SH-SY5Y (cell line): Measurements from ENCODE around the gene ENO2.

ENCODE experiments used
- GATA2 ChIP-seq: IDR thresholded peaks from 2 replicates; pipeline ENCODE4 v1.6.1; 2011; ENCODE audit warnings: mild to moderate bottlenecking, low read depth, low read length
- GATA3 ChIP-seq: IDR thresholded peaks from 2 replicates; pipeline ENCODE4 v1.6.1; 2011; ENCODE audit warnings: low read depth, mild to moderate bottlenecking, low read length, moderate library complexity

The ENO2 gene

GRCh38 chr12:6905414-6906040 lies 8.9 kb upstream of the ENO2 start:
- TF ChIP-seq GATA3 = no peak
- no peak for TF ChIP-seq GATA2

- TF ChIP-seq GATA3 (no peak), GATA2 (no peak)
Measured at GRCh38 chr12:6909421-6910145, 4.8 kb upstream of the ENO2 start.

- TF ChIP-seq GATA3 = no peak
Measured at GRCh38 chr12:6912164-6912935, 2.0 kb upstream of the ENO2 start.

GRCh38 chr12:6914947-6915788 lies 788 bp downstream of the ENO2 start:
- TF ChIP-seq GATA2 (peak; percentile 51; the same call in 1 of the 2 replicates), GATA3 (no peak)

- TF ChIP-seq GATA3 (no peak), GATA2 (no peak)
Measured at GRCh38 chr12:6915789-6916285, 1.5 kb downstream of the ENO2 start.

- TF ChIP-seq GATA3 (no peak), GATA2 (no peak)
Measured at GRCh38 chr12:6916426-6917200, 2.2 kb downstream of the ENO2 start.

- TF ChIP-seq GATA2 = no peak
- no peak for TF ChIP-seq GATA3
Measured at GRCh38 chr12:6917491-6918231, 3.3 kb downstream of the ENO2 start.

- TF ChIP-seq GATA3 = no peak
- no peak for TF ChIP-seq GATA2
Measured at GRCh38 chr12:6919588-6919987, 5.2 kb downstream of the ENO2 start.

- TF ChIP-seq GATA2 (no peak), GATA3 (no peak)
Measured at GRCh38 chr12:6921539-6921938, 7.2 kb downstream of the ENO2 start.

GRCh38 chr12:6921996-6922946 lies 7.9 kb downstream of the ENO2 start:
- TF ChIP-seq GATA3 (no peak), GATA2 (no peak)

- no peak for TF ChIP-seq GATA3
- TF ChIP-seq GATA2 = no peak
Measured at GRCh38 chr12:6923003-6923732, 8.8 kb downstream of the ENO2 start.
